IMR-90 (cell line): Measurements from ENCODE around the gene ERRFI1.

ENCODE experiments used
- MAFK ChIP-seq: IDR thresholded peaks from 2 replicates; pipeline ENCODE4 v1.6.1; 2012; ENCODE audit warnings: low read depth, low read length, improper control_type of control experiment
- MXI1 ChIP-seq: IDR thresholded peaks from 2 replicates; pipeline ENCODE4 v1.6.1; 2012; ENCODE audit warnings: low read depth, mild to moderate bottlenecking, low read length, moderate library complexity, borderline replicate concordance
- POLR2A ChIP-seq: IDR thresholded peaks from 2 replicates; pipeline ENCODE4 v1.6.1; 2012; ENCODE audit warnings: mild to moderate bottlenecking, low read depth, low read length
- TF ChIP-seq, protein P1 (sequence below): conservative IDR thresholded peaks from 2 replicates; pipeline ENCODE4 v1.5.1; 2012; ENCODE audit warnings: mild to moderate bottlenecking, low read depth, low read length, improper control_type of control experiment

DNA sequence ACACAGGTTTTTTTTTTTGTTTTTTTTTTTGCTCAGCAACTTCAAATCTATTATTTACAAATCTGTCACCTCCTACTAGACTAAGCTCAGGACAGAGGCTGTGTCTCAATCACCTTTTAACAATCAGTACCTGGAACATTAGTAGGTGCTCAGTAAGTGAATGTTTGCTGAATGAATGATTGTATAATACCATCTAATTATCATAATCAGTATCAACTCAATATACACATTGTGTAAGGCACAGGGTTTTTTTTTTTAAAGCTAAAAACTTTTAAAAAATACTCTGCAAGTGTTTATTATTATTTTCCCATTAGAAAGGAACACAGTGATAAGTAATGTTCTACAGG lies 9.2 kb downstream of the ERRFI1 start:
- TF ChIP-seq, protein P1, sequence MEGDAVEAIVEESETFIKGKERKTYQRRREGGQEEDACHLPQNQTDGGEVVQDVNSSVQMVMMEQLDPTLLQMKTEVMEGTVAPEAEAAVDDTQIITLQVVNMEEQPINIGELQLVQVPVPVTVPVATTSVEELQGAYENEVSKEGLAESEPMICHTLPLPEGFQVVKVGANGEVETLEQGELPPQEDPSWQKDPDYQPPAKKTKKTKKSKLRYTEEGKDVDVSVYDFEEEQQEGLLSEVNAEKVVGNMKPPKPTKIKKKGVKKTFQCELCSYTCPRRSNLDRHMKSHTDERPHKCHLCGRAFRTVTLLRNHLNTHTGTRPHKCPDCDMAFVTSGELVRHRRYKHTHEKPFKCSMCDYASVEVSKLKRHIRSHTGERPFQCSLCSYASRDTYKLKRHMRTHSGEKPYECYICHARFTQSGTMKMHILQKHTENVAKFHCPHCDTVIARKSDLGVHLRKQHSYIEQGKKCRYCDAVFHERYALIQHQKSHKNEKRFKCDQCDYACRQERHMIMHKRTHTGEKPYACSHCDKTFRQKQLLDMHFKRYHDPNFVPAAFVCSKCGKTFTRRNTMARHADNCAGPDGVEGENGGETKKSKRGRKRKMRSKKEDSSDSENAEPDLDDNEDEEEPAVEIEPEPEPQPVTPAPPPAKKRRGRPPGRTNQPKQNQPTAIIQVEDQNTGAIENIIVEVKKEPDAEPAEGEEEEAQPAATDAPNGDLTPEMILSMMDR, result no peak
- TF ChIP-seq MAFK (no peak), POLR2A (peak; percentile 0; the same call in 1 of the 2 replicates), MXI1 (no peak)
